HG03060 (cell line): Measurements from ENCODE around the gene EIF2AK3.
A peak's percentile ranks its signal among the peaks of the same experiment; 100 is the strongest.

Experiments
- ATAC-seq: cut with Tn5 transposase; IDR thresholded peaks from one replicate; pipeline ENCODE4 v1.9.1; 2021; ENCODE audit warnings: low read depth, moderate number of reproducible peaks; ENCODE audit not compliant: unreplicated experiment

EIF2AK3 gene

GRCh38 chr2:88601286-88601685 lies 26.0 kb downstream of the EIF2AK3 start:
- ATAC-seq: no peak

- peak; percentile 99 for ATAC-seq
These were observed 27.2 kb downstream of the EIF2AK3 start for GRCh38 chr2:88600038-88600465.

GRCh38 chr2:88599527-88599926 lies 27.7 kb downstream of the EIF2AK3 start:
- ATAC-seq: no peak

GRCh38 chr2:88597168-88597567 lies 30.1 kb downstream of the EIF2AK3 start:
- no peak for ATAC-seq

- ATAC-seq: no peak
These were observed 31.0 kb downstream of the EIF2AK3 start for GRCh38 chr2:88596141-88596830.

GRCh38 chr2:88591698-88592097 lies 35.6 kb downstream of the EIF2AK3 start:
- ATAC-seq: no peak

- ATAC-seq: peak; percentile 65
These were observed 36.2 kb downstream of the EIF2AK3 start for GRCh38 chr2:88590998-88591613.

GRCh38 chr2:88585969-88586368 lies 41.3 kb downstream of the EIF2AK3 start:
- ATAC-seq: no peak

GRCh38 chr2:88582030-88582429 lies 45.2 kb downstream of the EIF2AK3 start:
- ATAC-seq: no peak

- no peak for ATAC-seq
These were observed 47.2 kb downstream of the EIF2AK3 start for GRCh38 chr2:88580088-88580487.

GRCh38 chr2:88575630-88576029 lies 51.6 kb downstream of the EIF2AK3 start:
- ATAC-seq: no peak

- ATAC-seq: no peak
These were observed 52.2 kb downstream of the EIF2AK3 start for GRCh38 chr2:88575051-88575450.

GRCh38 chr2:88574445-88574844 lies 52.8 kb downstream of the EIF2AK3 start:
- peak; percentile 82 for ATAC-seq

- ATAC-seq: no peak
These were observed 59.1 kb downstream of the EIF2AK3 start for GRCh38 chr2:88568179-88568578.

- ATAC-seq: no peak
These were observed 62.9 kb downstream of the EIF2AK3 start for GRCh38 chr2:88564402-88564801.

- ATAC-seq: no peak
These were observed 64.1 kb downstream of the EIF2AK3 start for GRCh38 chr2:88563129-88563528.

GRCh38 chr2:88561646-88562388 lies 65.4 kb downstream of the EIF2AK3 start:
- peak; percentile 50 for ATAC-seq

- no peak for ATAC-seq
These were observed 66.5 kb downstream of the EIF2AK3 start for GRCh38 chr2:88560619-88561307.

- ATAC-seq: no peak
These were observed 70.0 kb downstream of the EIF2AK3 start for GRCh38 chr2:88557290-88557689.

- no peak for ATAC-seq
These were observed 71.2 kb downstream of the EIF2AK3 start for GRCh38 chr2:88556026-88556425.

GRCh38 chr2:88554189-88554588 lies 73.1 kb downstream of the EIF2AK3 start:
- no peak for ATAC-seq
